Spleen (tissue), 7 donors: ENCODE data around the gene PSRC1.

Source experiments
- POLR2A ChIP-seq, 3 donors: fragments of 450-650 bp; IDR thresholded peaks; one replicate each; pipeline ENCODE4 v1.5.1; 2017; ENCODE audit warnings: antibody characterized with exemption in 3 of 3, mild to moderate bottlenecking in 1 of 3
- TF ChIP-seq, protein P1 (sequence below), 11 experiments: fragments of 200-600 bp in 7 of 11; fragments of 450-650 bp in 4 of 11; sonication (generic) in 4 of 11; IDR thresholded peaks in 8 of 11; conservative IDR thresholded peaks in 3 of 11; 1 replicate in 7 of 11; 2 replicates in 4 of 11; pipeline versions ENCODE4 v1.4.0 to v1.8.0; 2016 to 2021; ENCODE audit warnings: antibody characterized with exemption in 11 of 11, inconsistent platforms in 4 of 11, mild to moderate bottlenecking in 1 of 11
- donor health status: DM: no; HTN: no; CAD: no; lungs with moderate emphysema.
- donor health status: DM: no; HTN: no; CAD: no.
- donor health status: DM: no; HTN: no; CAD: no.

DNA sequence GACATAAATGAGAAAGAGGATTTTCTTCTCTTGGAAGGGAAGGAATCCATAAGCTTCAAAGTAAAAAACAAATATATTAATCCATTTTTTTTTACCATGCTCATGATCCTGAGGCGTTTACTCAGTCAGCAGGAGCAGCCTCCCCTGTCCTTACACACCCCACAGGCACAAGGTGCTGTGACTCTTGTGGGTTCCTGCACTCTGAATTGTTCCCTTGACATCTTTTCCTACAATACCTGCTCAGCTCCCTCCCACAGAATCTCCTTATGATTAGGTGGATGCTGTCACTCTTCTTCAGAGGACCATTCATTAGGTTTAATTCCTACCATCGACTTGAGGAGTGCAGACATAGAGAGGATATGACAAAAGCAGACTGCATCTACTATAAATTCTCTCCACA, 10.1 kb upstream of the PSRC1 start:
- TF ChIP-seq, protein P1, sequence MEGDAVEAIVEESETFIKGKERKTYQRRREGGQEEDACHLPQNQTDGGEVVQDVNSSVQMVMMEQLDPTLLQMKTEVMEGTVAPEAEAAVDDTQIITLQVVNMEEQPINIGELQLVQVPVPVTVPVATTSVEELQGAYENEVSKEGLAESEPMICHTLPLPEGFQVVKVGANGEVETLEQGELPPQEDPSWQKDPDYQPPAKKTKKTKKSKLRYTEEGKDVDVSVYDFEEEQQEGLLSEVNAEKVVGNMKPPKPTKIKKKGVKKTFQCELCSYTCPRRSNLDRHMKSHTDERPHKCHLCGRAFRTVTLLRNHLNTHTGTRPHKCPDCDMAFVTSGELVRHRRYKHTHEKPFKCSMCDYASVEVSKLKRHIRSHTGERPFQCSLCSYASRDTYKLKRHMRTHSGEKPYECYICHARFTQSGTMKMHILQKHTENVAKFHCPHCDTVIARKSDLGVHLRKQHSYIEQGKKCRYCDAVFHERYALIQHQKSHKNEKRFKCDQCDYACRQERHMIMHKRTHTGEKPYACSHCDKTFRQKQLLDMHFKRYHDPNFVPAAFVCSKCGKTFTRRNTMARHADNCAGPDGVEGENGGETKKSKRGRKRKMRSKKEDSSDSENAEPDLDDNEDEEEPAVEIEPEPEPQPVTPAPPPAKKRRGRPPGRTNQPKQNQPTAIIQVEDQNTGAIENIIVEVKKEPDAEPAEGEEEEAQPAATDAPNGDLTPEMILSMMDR (IDR thresholded peaks at IDR 0.05 in 8 of 11, conservative IDR thresholded peaks at IDR 0.05 in 3 of 11): no peak
- no peak for TF ChIP-seq POLR2A (IDR thresholded peaks at IDR 0.05)
